GM19043 (cell line): ENCODE measurements around the gene NR2F2.
"Not testable (repeated sequence)": the region's sequence is repeated elsewhere in the genome, so short reads cannot be mapped to it uniquely, and the experiment has no call there.

ENCODE experiments used
- ATAC-seq: cut with Tn5 transposase; IDR thresholded peaks from one replicate; pipeline ENCODE4 v1.9.1; 2021; ENCODE audit warnings: low read depth; ENCODE audit not compliant: unreplicated experiment

NR2F2 gene

DNA sequence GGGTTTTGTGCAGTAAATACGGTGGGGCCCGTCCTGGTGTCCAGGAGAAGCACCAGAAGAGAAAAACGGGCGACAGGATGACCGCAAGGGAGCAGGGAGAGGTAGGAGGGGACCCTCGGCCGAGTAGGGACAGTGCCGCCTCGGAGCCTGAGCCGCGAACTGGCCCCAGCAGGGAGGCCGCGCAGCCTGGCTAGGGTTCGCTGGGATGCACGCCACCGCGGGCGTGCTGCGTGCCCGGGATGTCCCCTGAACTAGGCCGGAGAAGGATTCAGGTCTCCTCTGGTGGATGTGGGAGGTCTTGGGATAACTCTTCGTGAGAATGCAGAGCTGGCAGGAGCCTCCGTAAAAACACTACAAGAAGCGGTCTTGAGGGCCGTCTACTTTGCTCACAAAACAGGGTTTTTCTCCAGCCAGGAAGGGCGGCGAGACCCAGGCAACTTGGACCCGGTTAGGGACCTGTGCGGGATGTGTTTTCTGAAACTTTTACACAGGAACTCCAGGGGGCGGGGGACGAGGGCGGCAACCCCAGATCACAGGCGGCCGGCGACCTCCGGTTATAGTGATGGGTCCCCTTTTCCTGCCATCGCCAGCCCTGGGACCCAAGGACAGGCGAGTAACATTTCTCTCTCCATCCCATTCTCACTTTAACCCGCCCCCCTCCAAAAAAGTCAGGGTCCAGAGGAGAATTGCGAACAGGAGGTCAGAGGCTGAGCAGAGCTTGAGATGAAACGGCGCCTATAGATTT, 35.5 kb downstream of the NR2F2 start:
- no peak for ATAC-seq

DNA sequence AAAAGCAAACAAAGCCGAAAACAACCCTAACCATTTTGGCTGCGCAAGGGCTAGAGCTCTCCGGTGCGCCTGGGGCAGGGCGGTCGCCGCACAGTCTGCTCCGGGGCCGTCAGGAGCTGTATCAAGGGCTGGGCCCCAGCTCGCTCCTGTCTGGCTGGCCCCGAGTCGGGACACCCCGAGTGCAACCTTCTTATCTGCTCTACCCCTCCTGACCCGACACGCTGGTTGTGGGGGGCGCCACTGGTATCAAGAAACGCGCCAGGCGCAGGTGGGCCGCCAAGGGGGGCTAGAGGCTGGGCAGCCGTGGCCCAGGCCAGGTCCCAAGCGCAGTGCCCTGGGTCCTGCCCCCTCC, 36.0 kb downstream of the NR2F2 start:
- no peak for ATAC-seq

DNA sequence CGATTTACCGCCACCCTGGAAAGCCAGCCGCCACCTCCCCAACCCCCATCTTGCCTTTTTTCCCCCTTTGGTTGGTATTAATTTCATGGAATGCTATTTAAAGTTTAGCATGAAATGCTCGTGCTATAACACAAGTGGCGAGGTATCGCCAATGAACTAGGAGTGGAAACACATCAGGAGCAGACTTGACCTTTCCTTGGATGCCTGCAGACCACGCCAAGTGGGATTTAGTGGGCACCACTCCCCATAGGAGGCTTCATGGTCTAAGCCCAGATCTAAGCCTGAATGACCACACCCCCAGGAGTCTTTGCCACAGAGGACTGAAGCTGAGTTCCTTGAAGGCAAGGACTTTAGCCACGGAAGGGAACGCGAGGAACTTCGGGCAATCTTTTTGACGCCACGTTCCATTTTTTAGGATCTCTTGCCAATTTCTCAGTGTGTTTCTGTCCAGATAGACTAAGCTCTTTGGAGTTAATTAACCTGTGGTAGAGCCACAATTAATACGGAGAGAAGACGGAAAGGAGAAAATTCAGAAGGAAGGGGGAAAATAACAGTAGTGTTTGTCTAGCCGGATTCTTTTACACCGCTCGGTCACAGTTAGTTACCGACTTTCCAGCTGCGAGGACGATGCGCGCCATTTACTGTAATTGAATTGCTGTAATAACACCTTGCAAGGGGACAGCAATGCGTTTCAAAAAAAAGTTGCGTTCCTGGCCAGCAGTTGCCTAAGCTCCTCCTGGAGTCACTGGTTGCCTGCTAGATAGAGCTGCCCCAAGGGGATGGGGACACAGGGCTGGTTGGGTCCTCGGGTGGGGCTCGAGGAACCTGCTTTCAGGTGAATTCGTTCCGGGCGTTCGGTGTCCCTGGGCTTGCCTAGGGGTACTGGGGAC, 37.1 kb downstream of the NR2F2 start:
- no peak for ATAC-seq

DNA sequence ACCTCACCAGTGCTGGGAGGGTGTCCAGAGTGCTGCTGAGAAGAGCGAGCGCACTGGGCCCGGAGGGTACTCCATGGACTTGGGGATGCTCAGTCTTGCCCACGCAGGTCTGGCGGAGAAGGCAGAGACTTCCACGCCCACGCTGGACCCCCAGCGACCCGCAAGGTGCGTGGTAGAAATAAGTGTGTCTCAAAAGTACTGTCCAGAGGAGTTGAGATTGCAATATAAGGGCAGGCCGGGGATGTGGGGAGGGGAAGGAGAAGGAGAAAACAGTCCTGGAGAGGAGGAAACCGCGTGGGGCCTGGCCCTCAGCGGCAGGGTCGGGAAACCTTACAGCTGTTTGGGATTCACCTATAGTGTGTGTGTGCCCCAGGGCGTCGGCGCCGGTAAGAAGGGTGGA, 38.9 kb downstream of the NR2F2 start:
- ATAC-seq, result no peak

DNA sequence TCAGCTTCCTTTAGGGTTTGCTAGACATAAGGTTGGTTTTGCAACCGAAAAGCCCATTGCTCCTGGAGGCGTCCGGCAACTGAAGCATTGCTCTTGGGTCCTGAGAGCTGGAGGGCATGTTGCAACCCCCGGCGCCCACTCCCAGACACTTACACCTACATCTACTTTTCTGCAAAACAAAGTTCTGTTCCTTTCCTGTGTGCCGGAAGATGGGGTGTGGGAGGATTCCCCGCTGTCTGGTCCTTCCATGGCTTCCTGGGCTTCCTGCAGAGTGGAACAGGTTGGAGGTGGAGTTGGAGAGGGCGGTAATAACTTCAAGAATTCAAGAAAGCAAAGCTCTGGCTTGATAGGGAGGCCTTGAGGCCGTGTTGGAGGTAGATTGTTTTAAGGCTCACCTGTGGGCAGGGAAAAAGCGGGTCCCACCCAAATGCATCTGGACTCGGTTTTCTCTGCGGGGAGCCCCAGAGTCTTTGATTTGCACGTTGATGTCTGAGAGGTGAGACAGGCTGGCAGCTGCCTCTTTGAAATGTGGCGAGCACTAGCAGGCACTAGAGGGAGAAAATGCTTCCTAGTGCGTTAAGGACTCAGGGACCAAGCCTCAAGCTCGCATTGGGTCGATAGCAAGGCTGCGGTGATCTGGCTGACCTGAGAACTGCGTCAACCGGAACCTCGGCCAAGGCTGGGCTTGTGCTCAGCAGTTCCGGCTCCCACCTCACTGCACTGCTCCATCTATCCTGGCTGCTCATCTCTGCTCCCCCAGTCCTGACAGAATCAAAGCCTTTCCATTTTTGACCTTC, 39.5 kb downstream of the NR2F2 start:
- ATAC-seq, result no peak

DNA sequence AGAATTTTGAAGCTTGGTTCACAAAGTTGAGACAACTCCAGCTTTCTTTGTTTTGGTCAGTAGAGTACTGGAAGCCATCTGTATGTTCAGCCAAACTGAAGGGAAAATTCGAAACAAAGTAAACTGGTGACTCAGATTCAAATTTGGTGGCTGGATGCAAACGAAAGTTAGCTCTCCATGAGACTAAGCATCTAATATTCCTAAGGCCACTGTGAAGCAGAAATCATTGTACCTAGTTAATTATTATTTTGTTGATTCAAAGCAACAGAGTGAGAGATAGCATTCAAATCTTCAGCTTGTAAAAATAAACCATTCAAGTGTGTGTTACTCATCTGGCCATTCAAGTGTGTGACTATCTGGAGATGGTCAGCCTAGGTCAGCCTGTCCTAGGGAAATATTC, 42.1 kb downstream of the NR2F2 start:
- no peak for ATAC-seq

DNA sequence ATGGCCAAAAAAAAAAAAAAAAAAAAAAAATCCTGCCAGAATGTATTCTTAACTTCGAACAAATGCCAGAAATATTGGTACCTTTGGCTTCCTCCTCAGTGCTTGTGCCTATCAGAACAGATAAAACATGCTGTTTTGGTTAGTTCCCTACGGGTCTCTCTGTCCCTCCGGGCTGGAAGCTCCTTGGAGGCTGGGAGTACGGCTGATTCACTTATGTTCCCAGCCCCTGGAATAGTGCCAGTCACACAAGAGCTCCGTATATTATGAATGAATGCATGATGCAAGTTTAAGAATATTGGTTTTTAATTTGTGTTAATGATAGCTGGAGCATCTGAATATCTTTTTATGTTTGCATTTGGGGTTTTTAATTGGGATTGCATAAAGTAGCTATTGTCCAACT, 44.0 kb downstream of the NR2F2 start:
- ATAC-seq, result no peak

DNA sequence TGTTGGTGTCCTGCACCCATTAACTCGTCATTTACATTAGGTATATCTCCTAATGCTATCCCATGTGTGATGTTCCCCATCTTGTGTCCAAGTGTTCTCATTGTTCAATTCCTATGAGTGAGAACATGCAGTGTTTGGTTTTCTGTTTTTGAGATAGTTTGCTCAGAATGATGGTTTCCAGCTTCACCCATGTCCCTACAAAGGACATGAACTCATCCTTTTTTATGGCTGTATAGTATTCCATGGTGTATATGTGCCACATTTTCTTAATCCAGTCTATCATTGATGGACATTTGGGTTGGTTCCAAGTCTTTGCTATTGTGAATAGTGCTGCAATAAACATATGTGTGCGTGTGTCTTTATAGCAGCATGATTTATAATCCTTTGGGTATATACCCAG, 49.1 kb downstream of the NR2F2 start:
- ATAC-seq, result not testable (repeated sequence)

DNA sequence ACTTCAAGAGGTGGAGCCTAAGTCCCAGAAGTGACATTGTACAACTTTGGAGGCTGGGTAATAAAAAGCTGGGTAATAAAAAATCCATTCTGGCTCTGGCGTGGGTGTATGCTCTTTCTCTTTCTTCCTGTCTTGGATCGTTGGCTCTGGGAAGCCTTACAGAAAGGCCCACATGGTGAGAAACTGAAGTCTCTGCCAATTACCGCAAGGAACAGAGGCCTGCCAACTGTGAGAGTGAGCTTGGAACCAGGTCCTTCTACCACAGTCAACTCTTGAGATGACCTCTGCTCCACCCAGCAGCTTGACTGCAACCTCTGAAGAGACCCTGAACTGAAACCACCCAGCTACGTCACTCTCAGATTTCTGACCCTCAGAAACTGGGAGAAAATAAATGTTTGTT, 51.0 kb downstream of the NR2F2 start:
- no peak for ATAC-seq

DNA sequence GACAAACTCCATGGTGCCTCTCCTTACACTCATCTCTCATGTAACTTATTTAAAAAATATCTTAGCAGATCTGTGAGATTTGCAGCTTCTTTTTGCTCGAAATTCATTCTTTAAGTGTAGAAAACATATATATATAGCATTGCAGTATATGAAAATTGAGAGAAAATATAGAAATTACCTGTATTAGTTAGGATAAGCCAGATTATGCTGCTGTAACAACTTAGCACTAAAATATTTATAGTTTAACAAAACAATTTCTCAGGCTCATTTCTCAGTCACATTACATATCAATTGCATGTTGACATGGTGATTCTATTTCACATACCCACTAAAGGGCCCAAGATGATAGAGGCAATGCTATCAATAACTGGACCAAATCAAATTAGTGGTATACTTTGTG, 54.7 kb downstream of the NR2F2 start:
- ATAC-seq, result no peak

DNA sequence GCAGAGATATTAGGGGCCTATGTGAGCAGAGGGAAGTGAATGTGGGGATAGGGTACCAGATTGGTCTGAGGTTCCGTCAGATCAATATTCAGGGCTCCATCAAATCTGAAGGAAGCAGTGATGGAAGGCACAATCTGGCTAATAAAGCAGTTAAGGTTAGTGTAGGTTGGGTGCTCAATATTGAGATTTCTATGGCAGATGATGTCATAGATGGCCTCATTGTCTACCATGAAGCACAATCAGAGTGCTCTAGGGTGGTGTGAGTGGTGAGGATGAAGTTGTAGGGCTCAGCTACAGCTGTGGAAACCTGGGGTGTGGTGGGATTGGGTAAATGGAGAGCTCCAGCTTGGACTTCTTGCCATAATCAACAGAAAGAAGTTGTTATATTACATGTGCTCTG, 58.2 kb downstream of the NR2F2 start:
- ATAC-seq, result no peak
